K562 (cell line): ENCODE data around the gene ATP9B. TPM values are rescaled to one million over a fixed set of nuclear protein-coding genes. Genes with fewer than 3 reads are reported as not detected.
"Not testable (repeated sequence)": the region's sequence is repeated elsewhere in the genome, so short reads cannot be mapped to it uniquely, and the experiment has no call there.

Experiments
- ATAC-seq: fragments of 200-7000 bp; cut with Tn5 transposase; 3 replicates; pipeline ENCODE4 v1.9.1; 2020; ENCODE audit warnings: moderate library complexity
- BruUV-seq: library from RNA; stranded (reverse); fragments of 400-500 nt; replicated peaks from 2 replicates; lab custom pipeline; 2021; lab: Mats Ljungman, UMichigan
- CTCF ChIA-PET: fragments of 300-600 bp; formaldehyde crosslinking; extraction: SDS; loops from one replicate; lab custom pipeline; 2021; ENCODE audit warnings: low intra/inter-chr PET ratio; lab: Yijun Ruan, JAX
- POLR2A ChIA-PET: fragments of 300-600, 350-650 bp; sonication (Branson Sonifier 250); formaldehyde crosslinking; extraction: SDS; loops from one replicate; lab custom pipeline; 2021; ENCODE audit warnings: antibody characterized with exemption, inconsistent platforms; lab: Yijun Ruan, JAX
- DNase-seq, 4 experiments: peaks; one replicate each; pipeline versions ENCODE4 v3.0.0 to v3.0.0-alpha.2; 2011 to 2018; ENCODE audit warnings: low spot score in 3 of 4, mixed read lengths in 3 of 4; ENCODE audit errors: extremely low read depth in 1 of 4
- FAIRE-seq: peaks from 2 replicates; lab custom pipeline; 2011; peaks lifted over from hg19 to GRCh38; lab: Jason Lieb, UNC
- H2AFZ ChIP-seq: 2 replicates; pipeline ENCODE4 v1.6.0; 2011; ENCODE audit warnings: low read depth, low read length, control low read depth, inconsistent platforms
- H3K27ac ChIP-seq: fragments of 200-600 bp; 3 replicates; pipeline ENCODE4 v1.8.0; 2011; ENCODE audit warnings: low read depth, mild to moderate bottlenecking, control low read depth, inconsistent platforms, low read length, moderate library complexity, mixed read lengths; ENCODE audit errors: extremely low read depth
- H3K27me3 ChIP-seq, 2 experiments: fragments of 300-600 bp in 1 of 2; 2 replicates in 1 of 2; 3 replicates in 1 of 2; pipeline versions ENCODE4 v1.6.0 to v1.8.0; 2011; ENCODE audit warnings: inconsistent platforms in 2 of 2, low read length in 2 of 2, mild to moderate bottlenecking in 1 of 2, mixed read lengths in 1 of 2, moderate library complexity in 1 of 2; ENCODE audit not compliant: control insufficient read depth in 2 of 2, insufficient read depth in 2 of 2
- H3K36me3 ChIP-seq: fragments of 300-600 bp; 3 replicates; pipeline ENCODE4 v1.8.0; 2011; ENCODE audit warnings: mild to moderate bottlenecking, low read length, inconsistent platforms; ENCODE audit not compliant: control insufficient read depth, insufficient read depth
- H3K4me1 ChIP-seq, 2 experiments: fragments of 200-600 bp in 1 of 2; replicated peaks in 1 of 2; 2 replicates in 1 of 2; 3 replicates in 1 of 2; pipeline versions ENCODE4 v1.5.1 to v1.8.0; 2011; ENCODE audit warnings: inconsistent platforms in 2 of 2, low read length in 2 of 2, mild to moderate bottlenecking in 1 of 2, mixed read lengths in 1 of 2, moderate library complexity in 1 of 2; ENCODE audit not compliant: control insufficient read depth in 2 of 2, insufficient read depth in 2 of 2
- H3K4me2 ChIP-seq: 2 replicates; pipeline ENCODE4 v1.6.1; 2011; ENCODE audit warnings: low read length, control low read depth, inconsistent platforms, mixed read lengths; ENCODE audit not compliant: insufficient read depth
- H3K4me3 ChIP-seq: fragments of 200-600 bp; sonication (generic), shearing (Covaris generic); 2 replicates; pipeline ENCODE4 v1.5.1; 2016; ENCODE audit warnings: control low read depth, inconsistent platforms
- H3K79me2 ChIP-seq: fragments of 200-600 bp; 3 replicates; pipeline ENCODE4 v1.8.0; 2011; ENCODE audit warnings: low read length, inconsistent platforms; ENCODE audit not compliant: control insufficient read depth, insufficient read depth
- H3K9ac ChIP-seq, 2 experiments: 2 replicates each; pipeline versions ENCODE4 v1.6.0 to v1.6.1; 2011; ENCODE audit warnings: low read depth in 2 of 2, low read length in 2 of 2, control low read depth in 1 of 2, inconsistent platforms in 1 of 2, mild to moderate bottlenecking in 1 of 2, mixed read lengths in 1 of 2; ENCODE audit not compliant: insufficient read depth in 1 of 2
- H3K9me1 ChIP-seq: one replicate; pipeline ENCODE4 v1.6.0; 2011; ENCODE audit warnings: inconsistent platforms, mild to moderate bottlenecking, low read length, moderate library complexity; ENCODE audit not compliant: control insufficient read depth, insufficient read depth
- H3K9me3 ChIP-seq: replicated peaks from 2 replicates; pipeline ENCODE4 v1.5.1; 2011; ENCODE audit warnings: low read depth, low read length, inconsistent platforms; ENCODE audit not compliant: control insufficient read depth, insufficient read depth
- H4K20me1 ChIP-seq: replicated peaks from 2 replicates; pipeline ENCODE4 v1.6.1; 2011; ENCODE audit warnings: low read length, inconsistent platforms, mixed read lengths; ENCODE audit not compliant: control insufficient read depth, insufficient read depth
- ZNF324 ChIP-seq: fragments of 250-450 bp; sonication (Bioruptor Pico); IDR thresholded peaks from 2 replicates; pipeline ENCODE4 v1.4.0; 2020; ENCODE audit warnings: mild to moderate bottlenecking
- WGBS: fragments of 100-300 bp; shearing (Covaris generic); methylation state at CpG from one replicate; pipeline ENCODE4 v1.1.6; 2016; ENCODE audit warnings: low coverage, mixed read lengths; ENCODE audit not compliant: insufficient coverage; ENCODE audit errors: missing lambda C conversion rate; 5-methylcytosine and 5-hydroxymethylcytosine counted together
- in situ Hi-C: fragments of 300-500 bp; cut with MboI; formaldehyde crosslinking; loops from 4 replicates; pipeline ENCODE4 v1.15.0; 2018; ENCODE audit warnings: inconsistent platforms, mixed read lengths
- intact Hi-C: fragments of 100-400 bp; cut with micrococcal nuclease; formaldehyde crosslinking; loops from 2 replicates; pipeline ENCODE4 v1.14.2; 2022
- polyA plus RNA-seq, 8 experiments: library from polyadenylated mRNA; depleted of rRNA in 4 of 8; stranded (reverse) in 5 of 8; unstranded in 3 of 8; fragments of >200 nt; fragmentation: Nextera tagmentation in 2 of 8; fragmentation: Illumina TruSeq in 1 of 8; extraction: Ambion mirVana in 2 of 8; extraction: Trizol in 1 of 8; gene quantifications; 2 replicates each; pipeline versions ENCODE4 v1.2.1 to v1.2.3, GENCODE V29; 2011 to 2014; ENCODE audit warnings: inconsistent platforms in 1 of 8, missing spikeins in 1 of 8
- total RNA-seq, 7 experiments: library from RNA; depleted of rRNA in 6 of 7; stranded (reverse); fragments of >200 nt in 6 of 7; fragmentation: Illumina TruSeq in 2 of 7; extraction: Trizol in 2 of 7; gene quantifications; 2 replicates each; pipeline versions ENCODE4 v1.2.1 to v1.2.3, GENCODE V29; 2011 to 2021; ENCODE audit warnings: low replicate concordance in 1 of 7
- TF ChIP-seq, protein P1 (sequence below): fragments of 450-650 bp; IDR thresholded peaks from 2 replicates; pipeline ENCODE4 v1.7.0; 2016; ENCODE audit warnings: borderline replicate concordance

Gene ATP9B
- total and polyA plus RNA-seq, 9 of the 15 experiments (the other 6 are each of a cell fraction or from before 2014, with no cell fraction given), result 0.66 to 13.2 (median 7.9) TPM

DNA sequence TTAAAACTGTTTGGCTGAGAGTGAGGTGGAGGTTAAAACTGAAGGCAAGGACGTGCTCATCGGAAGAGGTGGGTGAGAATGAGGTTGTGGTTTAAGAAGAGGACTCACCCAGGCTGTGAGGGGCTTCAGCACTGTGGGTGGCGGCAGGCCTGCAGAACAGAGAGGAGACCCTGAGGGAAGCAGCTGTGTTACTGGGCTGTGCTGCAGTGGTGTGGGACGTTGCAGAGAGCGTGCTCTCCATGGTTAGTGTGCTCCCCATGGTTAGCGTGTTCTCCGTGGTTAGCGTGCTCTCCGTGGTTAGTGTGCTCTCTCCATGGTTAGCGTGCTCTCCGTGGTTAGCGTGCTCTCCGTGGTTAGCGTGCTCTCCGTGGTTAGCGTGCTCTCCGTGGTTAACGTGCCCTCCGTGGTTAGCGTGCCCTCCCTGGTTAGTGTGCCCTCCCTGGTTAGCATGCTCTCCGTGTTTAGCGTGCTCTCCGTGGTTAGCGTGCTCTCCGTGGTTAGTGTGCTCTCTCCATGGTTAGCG, 258.1 kb downstream of the ATP9B start (continued):
- TF ChIP-seq, protein P1, sequence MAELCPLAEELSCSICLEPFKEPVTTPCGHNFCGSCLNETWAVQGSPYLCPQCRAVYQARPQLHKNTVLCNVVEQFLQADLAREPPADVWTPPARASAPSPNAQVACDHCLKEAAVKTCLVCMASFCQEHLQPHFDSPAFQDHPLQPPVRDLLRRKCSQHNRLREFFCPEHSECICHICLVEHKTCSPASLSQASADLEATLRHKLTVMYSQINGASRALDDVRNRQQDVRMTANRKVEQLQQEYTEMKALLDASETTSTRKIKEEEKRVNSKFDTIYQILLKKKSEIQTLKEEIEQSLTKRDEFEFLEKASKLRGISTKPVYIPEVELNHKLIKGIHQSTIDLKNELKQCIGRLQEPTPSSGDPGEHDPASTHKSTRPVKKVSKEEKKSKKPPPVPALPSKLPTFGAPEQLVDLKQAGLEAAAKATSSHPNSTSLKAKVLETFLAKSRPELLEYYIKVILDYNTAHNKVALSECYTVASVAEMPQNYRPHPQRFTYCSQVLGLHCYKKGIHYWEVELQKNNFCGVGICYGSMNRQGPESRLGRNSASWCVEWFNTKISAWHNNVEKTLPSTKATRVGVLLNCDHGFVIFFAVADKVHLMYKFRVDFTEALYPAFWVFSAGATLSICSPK, result no peak
- TF ChIP-seq ZNF324 (CRISPR knock-in tag), result no peak

DNA sequence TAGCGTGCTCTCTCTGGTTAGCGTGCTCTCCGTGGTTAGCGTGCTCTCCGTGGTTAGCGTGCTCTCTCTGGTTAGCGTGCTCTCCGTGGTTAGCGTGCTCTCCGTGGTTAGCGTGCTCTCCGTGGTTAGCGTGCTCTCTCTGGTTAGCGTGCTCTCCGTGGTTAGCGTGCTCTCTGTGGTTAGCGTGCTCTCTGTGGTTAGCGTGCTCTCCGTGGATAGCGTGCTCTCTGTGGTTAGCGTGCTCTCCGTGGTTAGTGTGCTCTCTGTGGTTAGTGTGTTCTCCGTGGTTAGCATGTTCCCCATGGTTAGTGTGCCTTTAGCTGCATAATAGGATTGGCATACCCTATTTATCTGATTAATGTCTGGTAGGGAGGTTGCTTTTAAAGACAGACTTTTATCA, 258.7 kb downstream of the ATP9B start:
- BruUV-seq, H3K9me1 ChIP-seq, H3K9ac ChIP-seq, H3K4me1 ChIP-seq, DNase-seq, H3K79me2 ChIP-seq, H3K27me3 ChIP-seq, FAIRE-seq, CTCF ChIA-PET, H3K27ac ChIP-seq, H4K20me1 ChIP-seq, H2AFZ ChIP-seq, intact Hi-C loops, H3K9me3 ChIP-seq, H3K4me2 ChIP-seq, H3K36me3 ChIP-seq, POLR2A ChIA-PET, H3K4me3 ChIP-seq, in situ Hi-C loops, ATAC-seq: not testable (repeated sequence)
- WGBS, result 88% methylated on average over 10 of the region's 23 CpGs
